ENCODE data around the gene RTF2. TPM values are rescaled to one million over a fixed set of nuclear protein-coding genes. Genes with fewer than 3 reads are reported as not detected.

The RTF2 gene
- total RNA-seq, 1 experiment from 2014 or later: 131 TPM

GRCh38 chr20:56438284-56438683, 30.1 kb upstream of the RTF2 start:
- no peak for DNase-seq (ENCODE audit: low spot score)

- DNase-seq (ENCODE audit: low spot score): peak; percentile 12
Observed at GRCh38 chr20:56439771-56440291, 28.6 kb upstream of the RTF2 start.

- DNase-seq (ENCODE audit: low spot score): no peak
Observed at GRCh38 chr20:56440346-56441007, 27.9 kb upstream of the RTF2 start.

- DNase-seq (ENCODE audit: low spot score): no peak
Observed at GRCh38 chr20:56442389-56443365, 25.8 kb upstream of the RTF2 start.

GRCh38 chr20:56443654-56444540, 24.5 kb upstream of the RTF2 start:
- no peak for DNase-seq (ENCODE audit: low spot score)

- DNase-seq (ENCODE audit: low spot score): no peak
Observed at GRCh38 chr20:56445130-56445529, 23.3 kb upstream of the RTF2 start.

GRCh38 chr20:56445540-56445939, 22.9 kb upstream of the RTF2 start:
- DNase-seq (ENCODE audit: low spot score): no peak

GRCh38 chr20:56447227-56447626, 21.2 kb upstream of the RTF2 start:
- no peak for DNase-seq (ENCODE audit: low spot score)

- DNase-seq (ENCODE audit: low spot score): no peak
Observed at GRCh38 chr20:56449459-56449858, 19.0 kb upstream of the RTF2 start.

- DNase-seq (ENCODE audit: low spot score): no peak
Observed at GRCh38 chr20:56451056-56451765, 17.2 kb upstream of the RTF2 start.

- DNase-seq (ENCODE audit: low spot score): no peak
Observed at GRCh38 chr20:56453352-56453751, 15.1 kb upstream of the RTF2 start.

GRCh38 chr20:56454754-56455153, 13.7 kb upstream of the RTF2 start:
- no peak for DNase-seq (ENCODE audit: low spot score)

- DNase-seq (ENCODE audit: low spot score): no peak
Observed at GRCh38 chr20:56458206-56458821, 10.1 kb upstream of the RTF2 start.

GRCh38 chr20:56460459-56460858, 8.0 kb upstream of the RTF2 start:
- DNase-seq (ENCODE audit: low spot score): no peak

GRCh38 chr20:56461576-56461975, 6.9 kb upstream of the RTF2 start:
- no peak for DNase-seq (ENCODE audit: low spot score)

- DNase-seq (ENCODE audit: low spot score): no peak
Observed at GRCh38 chr20:56463428-56463827, 5.0 kb upstream of the RTF2 start.

- DNase-seq (ENCODE audit: low spot score): no peak
Observed at GRCh38 chr20:56465997-56466396, 2.4 kb upstream of the RTF2 start.

- DNase-seq (ENCODE audit: low spot score): no peak
Observed at GRCh38 chr20:56467968-56468315, 485 bp upstream of the RTF2 start.

- DNase-seq (ENCODE audit: low spot score): no peak
Observed at GRCh38 chr20:56469077-56469449, 636 bp downstream of the RTF2 start.

GRCh38 chr20:56483970-56484369, 15.5 kb downstream of the RTF2 start:
- DNase-seq (ENCODE audit: low spot score): no peak

GRCh38 chr20:56487216-56487615, 18.8 kb downstream of the RTF2 start:
- no peak for DNase-seq (ENCODE audit: low spot score)
